Endothelial cell (in vitro differentiated cells): ENCODE data around the gene PPARD. TPM values are rescaled to one million over a fixed set of nuclear protein-coding genes. Genes with fewer than 3 reads are reported as not detected.
"Not testable (repeated sequence)": the region's sequence is repeated elsewhere in the genome, so short reads cannot be mapped to it uniquely, and the experiment has no call there.

Experiments used
- DNase-seq: peaks from one replicate; pipeline ENCODE4 v3.0.0; 2021; ENCODE audit warnings: low spot score
- H3K27ac Mint-ChIP-seq: one replicate; pipeline ENCODE4 v1.8.0; 2021; ENCODE audit warnings: mixed read lengths, inconsistent platforms; ENCODE audit not compliant: unreplicated experiment
- H3K27me3 Mint-ChIP-seq: one replicate; pipeline ENCODE4 v1.8.0; 2021; ENCODE audit warnings: mild to moderate bottlenecking, moderate library complexity, mixed read lengths, inconsistent platforms; ENCODE audit not compliant: unreplicated experiment
- H3K36me3 Mint-ChIP-seq: one replicate; pipeline ENCODE4 v1.8.0; 2021; ENCODE audit warnings: mild to moderate bottlenecking, low read depth, mixed read lengths, inconsistent platforms; ENCODE audit not compliant: unreplicated experiment
- H3K4me1 Mint-ChIP-seq: one replicate; pipeline ENCODE4 v1.8.0; 2021; ENCODE audit warnings: mild to moderate bottlenecking, mixed read lengths, inconsistent platforms; ENCODE audit not compliant: unreplicated experiment
- H3K4me3 Mint-ChIP-seq: one replicate; pipeline ENCODE4 v1.8.0; 2021; ENCODE audit warnings: mild to moderate bottlenecking, mixed read lengths, inconsistent platforms; ENCODE audit not compliant: unreplicated experiment
- H3K9me3 Mint-ChIP-seq: one replicate; pipeline ENCODE4 v1.8.0; 2021; ENCODE audit warnings: mixed read lengths, inconsistent platforms; ENCODE audit not compliant: unreplicated experiment
- CTCF ChIP-seq: fragments of 200-600 bp; sonication (generic); IDR thresholded peaks from one replicate; pipeline ENCODE4 v1.5.0; 2021; ENCODE audit warnings: antibody characterized with exemption; ENCODE audit not compliant: unreplicated experiment
- total RNA-seq: library from RNA; stranded (reverse); fragmentation: NEBNext Ultra II Directional; extraction: Animal tissue kit (Norgen Biotek cat#: 25700); gene quantifications from one replicate; pipeline ENCODE4 v1.2.1, GENCODE V29; 2021; ENCODE audit not compliant: unreplicated experiment

The PPARD gene
- total RNA-seq, 1 donor from 2014 or later: 38.7 TPM

- no peak for DNase-seq
- Mint-ChIP-seq H3K27me3 (peaks cover 7% of the 10 kb centered on the region), H3K9me3 (peaks cover 4% of the 10 kb centered on the region), H3K4me1 (peaks cover 18% of the 10 kb centered on the region), H3K36me3 (peaks cover 11% of the 10 kb centered on the region), H3K4me3 (no peak overlapping the region), H3K27ac (no peak overlapping the region)
- TF ChIP-seq CTCF: no peak
Observed at GRCh38 chr6:35386989-35387388, 44.6 kb downstream of the PPARD start.

- H3K4me3 Mint-ChIP-seq: no peak overlapping the region
- peaks cover 7% of the 10 kb centered on the region for H3K27me3 Mint-ChIP-seq
- no peak overlapping the region for H3K27ac Mint-ChIP-seq
Observed at GRCh38 chr6:35388030-35388429, 45.7 kb downstream of the PPARD start.

GRCh38 chr6:35388772-35389352 is 46.5 kb downstream of the PPARD start:
- no peak for DNase-seq
- peaks cover 34% of the 10 kb centered on the region for H3K4me1 Mint-ChIP-seq
- no peak overlapping the region for H3K27ac Mint-ChIP-seq
- peaks cover 6% of the 10 kb centered on the region for H3K36me3 Mint-ChIP-seq
- H3K4me3 Mint-ChIP-seq: no peak overlapping the region
- H3K27me3 Mint-ChIP-seq: peaks cover 7% of the 10 kb centered on the region
- H3K9me3 Mint-ChIP-seq: no peaks in the 10 kb centered on the region
- no peak for TF ChIP-seq CTCF

More at GRCh38 chr6:35388030-35388429, 45.7 kb downstream of the PPARD start:
- Mint-ChIP-seq H3K9me3 (peaks cover under 1% of the 10 kb centered on the region), H3K4me1 (peaks cover 27% of the 10 kb centered on the region), H3K36me3 (peaks cover 7% of the 10 kb centered on the region)
- no peak for TF ChIP-seq CTCF
- DNase-seq: no peak

DNA sequence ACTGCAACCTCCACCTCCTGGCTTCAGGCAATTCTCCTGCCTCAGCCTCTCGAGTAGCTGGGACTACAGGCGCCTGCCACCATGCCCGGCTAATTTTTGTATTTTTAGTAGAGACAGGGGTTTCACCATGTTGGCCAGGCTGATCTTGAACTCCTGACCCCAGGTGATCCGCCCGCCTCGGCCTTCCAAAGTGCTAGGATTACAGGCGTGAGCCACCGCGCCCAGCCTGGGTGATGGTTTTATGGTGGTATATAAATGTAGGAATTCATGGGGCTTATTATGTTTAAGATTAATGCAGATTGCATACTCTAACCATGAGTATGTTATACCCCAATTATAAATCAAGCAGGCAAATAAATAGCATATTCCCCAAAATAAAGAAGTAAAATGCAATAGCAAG is 47.0 kb downstream of the PPARD start:
- not testable (repeated sequence) for H3K4me3 Mint-ChIP-seq, H3K9me3 Mint-ChIP-seq, DNase-seq, H3K27ac Mint-ChIP-seq, H3K36me3 Mint-ChIP-seq
- Mint-ChIP-seq H3K27me3 (peaks cover 10% of the 10 kb centered on the region), H3K4me1 (peaks cover 37% of the 10 kb centered on the region)

- no peaks in the 10 kb centered on the region for H3K9me3 Mint-ChIP-seq
- no peak overlapping the region for H3K4me3 Mint-ChIP-seq
- no peak overlapping the region for H3K27ac Mint-ChIP-seq
- TF ChIP-seq CTCF: no peak
- H3K36me3 Mint-ChIP-seq: no peaks in the 10 kb centered on the region
- DNase-seq: no peak
- H3K4me1 Mint-ChIP-seq: peaks cover 37% of the 10 kb centered on the region
- peaks cover 6% of the 10 kb centered on the region for H3K27me3 Mint-ChIP-seq
Observed at GRCh38 chr6:35391240-35391968, 49.0 kb downstream of the PPARD start.
